Right lobe of liver (tissue), 4 donors: ENCODE measurements around the gene FKBP5.

Experiments
- POLR2A ChIP-seq: fragments of 450-650 bp; IDR thresholded peaks from one replicate; pipeline ENCODE4 v1.6.1; 2017; ENCODE audit warnings: antibody characterized with exemption, mild to moderate bottlenecking
- TF ChIP-seq, protein P1 (sequence below), 4 donors: fragments of 200-600 bp in 3 of 4; fragments of 450-650 bp in 1 of 4; IDR thresholded peaks; one replicate each; pipeline versions ENCODE4 v1.5.1 to v1.8.0; 2016 to 2022; ENCODE audit warnings: antibody characterized with exemption in 4 of 4, mild to moderate bottlenecking in 2 of 4
- donor health status: DM: no; HTN: no; CAD: no.
- donor health status: DM: no; HTN: no; CAD: no.
- donor health status: DM: no; HTN: yes; CAD: no.

- TF ChIP-seq POLR2A, result no peak
- TF ChIP-seq, protein P1, sequence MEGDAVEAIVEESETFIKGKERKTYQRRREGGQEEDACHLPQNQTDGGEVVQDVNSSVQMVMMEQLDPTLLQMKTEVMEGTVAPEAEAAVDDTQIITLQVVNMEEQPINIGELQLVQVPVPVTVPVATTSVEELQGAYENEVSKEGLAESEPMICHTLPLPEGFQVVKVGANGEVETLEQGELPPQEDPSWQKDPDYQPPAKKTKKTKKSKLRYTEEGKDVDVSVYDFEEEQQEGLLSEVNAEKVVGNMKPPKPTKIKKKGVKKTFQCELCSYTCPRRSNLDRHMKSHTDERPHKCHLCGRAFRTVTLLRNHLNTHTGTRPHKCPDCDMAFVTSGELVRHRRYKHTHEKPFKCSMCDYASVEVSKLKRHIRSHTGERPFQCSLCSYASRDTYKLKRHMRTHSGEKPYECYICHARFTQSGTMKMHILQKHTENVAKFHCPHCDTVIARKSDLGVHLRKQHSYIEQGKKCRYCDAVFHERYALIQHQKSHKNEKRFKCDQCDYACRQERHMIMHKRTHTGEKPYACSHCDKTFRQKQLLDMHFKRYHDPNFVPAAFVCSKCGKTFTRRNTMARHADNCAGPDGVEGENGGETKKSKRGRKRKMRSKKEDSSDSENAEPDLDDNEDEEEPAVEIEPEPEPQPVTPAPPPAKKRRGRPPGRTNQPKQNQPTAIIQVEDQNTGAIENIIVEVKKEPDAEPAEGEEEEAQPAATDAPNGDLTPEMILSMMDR (IDR thresholded peaks at IDR 0.05), result no peak
These were observed 19.9 kb upstream of the FKBP5 start for GRCh38 chr6:35708585-35708984.
